ENCODE results near the gene KIRREL3. TPM values are rescaled to one million over a fixed set of nuclear protein-coding genes. Genes with fewer than 3 reads are reported as not detected.
A peak's percentile ranks its signal among the peaks of the same experiment; 100 is the strongest.

Gene KIRREL3
- total RNA-seq, 1 donor from 2014 or later = not detected

DNA sequence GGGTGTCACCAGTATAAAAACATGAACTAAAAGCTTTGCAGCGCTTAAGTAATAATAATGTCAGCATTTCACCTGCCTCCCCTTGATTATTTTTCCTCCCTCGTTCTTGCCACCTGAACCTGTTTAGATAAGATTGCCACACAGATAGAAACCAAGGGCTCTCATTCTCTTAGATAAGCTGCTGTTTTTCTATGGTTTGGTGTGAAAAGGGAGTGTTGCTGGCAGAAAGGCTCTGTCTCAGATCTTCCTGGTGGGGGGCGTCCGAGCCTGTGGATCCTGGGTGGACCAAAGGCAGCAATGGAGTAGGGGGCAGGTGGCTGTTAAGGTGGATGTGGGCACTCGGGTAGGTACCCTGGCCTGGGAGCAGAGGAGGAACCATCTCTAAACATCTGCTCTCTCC, 497.6 kb downstream of the KIRREL3 start:
- Histone ChIP-seq H3K4me1 (no peaks in the 10 kb centered on the region), H3K27ac (no peak overlapping the region), H3K27me3 (peaks cover 7% of the 10 kb centered on the region), H3K36me3 (no peaks in the 10 kb centered on the region), H3K9me3 (no peaks in the 10 kb centered on the region), H3K4me3 (no peak overlapping the region)
- peak; percentile 19 for DNase-seq
- intact Hi-C loops (cut with DNase I) = no loop called here
- ATAC-seq = no peak
- TF ChIP-seq, protein P1, sequence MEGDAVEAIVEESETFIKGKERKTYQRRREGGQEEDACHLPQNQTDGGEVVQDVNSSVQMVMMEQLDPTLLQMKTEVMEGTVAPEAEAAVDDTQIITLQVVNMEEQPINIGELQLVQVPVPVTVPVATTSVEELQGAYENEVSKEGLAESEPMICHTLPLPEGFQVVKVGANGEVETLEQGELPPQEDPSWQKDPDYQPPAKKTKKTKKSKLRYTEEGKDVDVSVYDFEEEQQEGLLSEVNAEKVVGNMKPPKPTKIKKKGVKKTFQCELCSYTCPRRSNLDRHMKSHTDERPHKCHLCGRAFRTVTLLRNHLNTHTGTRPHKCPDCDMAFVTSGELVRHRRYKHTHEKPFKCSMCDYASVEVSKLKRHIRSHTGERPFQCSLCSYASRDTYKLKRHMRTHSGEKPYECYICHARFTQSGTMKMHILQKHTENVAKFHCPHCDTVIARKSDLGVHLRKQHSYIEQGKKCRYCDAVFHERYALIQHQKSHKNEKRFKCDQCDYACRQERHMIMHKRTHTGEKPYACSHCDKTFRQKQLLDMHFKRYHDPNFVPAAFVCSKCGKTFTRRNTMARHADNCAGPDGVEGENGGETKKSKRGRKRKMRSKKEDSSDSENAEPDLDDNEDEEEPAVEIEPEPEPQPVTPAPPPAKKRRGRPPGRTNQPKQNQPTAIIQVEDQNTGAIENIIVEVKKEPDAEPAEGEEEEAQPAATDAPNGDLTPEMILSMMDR (IDR thresholded peaks at IDR 0.05) = no peak

DNA sequence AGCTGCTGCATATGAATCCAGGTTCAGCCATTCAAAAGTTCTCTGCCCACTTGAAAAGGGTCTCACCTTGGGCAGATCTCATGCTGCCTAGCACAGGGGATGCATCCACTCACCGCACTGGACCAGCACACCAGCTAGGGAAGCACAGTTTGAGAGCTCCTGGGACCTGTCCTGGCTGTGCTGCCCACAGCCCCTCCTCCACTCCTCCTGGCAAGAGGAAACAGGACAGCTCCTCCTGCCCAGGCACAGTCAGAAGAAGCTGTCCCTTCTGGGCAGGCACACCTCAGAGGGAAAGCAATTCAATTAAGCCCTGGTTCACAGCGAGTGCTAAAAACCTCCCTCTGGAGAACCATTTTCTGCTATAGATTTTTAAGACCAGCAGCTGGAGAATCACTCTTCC, 498.4 kb downstream of the KIRREL3 start:
- Histone ChIP-seq H3K4me3 (no peak overlapping the region), H3K9me3 (no peaks in the 10 kb centered on the region), H3K27ac (no peak overlapping the region), H3K4me1 (no peaks in the 10 kb centered on the region), H3K27me3 (peaks cover 7% of the 10 kb centered on the region), H3K36me3 (no peaks in the 10 kb centered on the region)
- intact Hi-C loops (cut with DNase I) = no loop called here
- TF ChIP-seq, protein P1 (IDR thresholded peaks at IDR 0.05) = no peak
- ATAC-seq = no peak
- peak; percentile 22 for DNase-seq

DNA sequence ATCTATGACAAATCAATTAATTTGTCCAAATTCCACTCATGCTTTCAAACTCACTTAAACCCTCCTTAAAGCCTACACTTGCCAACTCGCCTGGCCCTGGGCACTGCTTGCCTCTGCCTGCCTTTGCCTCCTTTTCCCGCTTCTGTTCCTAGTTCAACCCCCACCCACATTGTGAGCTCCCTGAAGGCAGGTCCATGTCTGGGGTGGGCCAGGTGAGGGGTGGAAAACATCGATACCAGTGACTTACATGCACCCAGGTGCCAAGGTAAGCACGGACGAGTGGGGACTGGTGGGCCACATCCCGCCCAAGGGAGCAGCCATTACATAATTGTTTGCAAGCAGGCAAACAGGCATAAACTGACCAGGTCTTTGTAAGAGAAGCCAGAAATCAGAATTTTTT, 498.9 kb downstream of the KIRREL3 start:
- Histone ChIP-seq H3K27me3 (peaks cover 7% of the 10 kb centered on the region), H3K27ac (no peak overlapping the region), H3K9me3 (no peaks in the 10 kb centered on the region), H3K4me1 (no peaks in the 10 kb centered on the region), H3K4me3 (no peak overlapping the region), H3K36me3 (no peaks in the 10 kb centered on the region)
- intact Hi-C loops (cut with DNase I) = no loop called here
- peak; percentile 31 for DNase-seq
- ATAC-seq = no peak
- TF ChIP-seq, protein P1 (IDR thresholded peaks at IDR 0.05) = no peak

DNA sequence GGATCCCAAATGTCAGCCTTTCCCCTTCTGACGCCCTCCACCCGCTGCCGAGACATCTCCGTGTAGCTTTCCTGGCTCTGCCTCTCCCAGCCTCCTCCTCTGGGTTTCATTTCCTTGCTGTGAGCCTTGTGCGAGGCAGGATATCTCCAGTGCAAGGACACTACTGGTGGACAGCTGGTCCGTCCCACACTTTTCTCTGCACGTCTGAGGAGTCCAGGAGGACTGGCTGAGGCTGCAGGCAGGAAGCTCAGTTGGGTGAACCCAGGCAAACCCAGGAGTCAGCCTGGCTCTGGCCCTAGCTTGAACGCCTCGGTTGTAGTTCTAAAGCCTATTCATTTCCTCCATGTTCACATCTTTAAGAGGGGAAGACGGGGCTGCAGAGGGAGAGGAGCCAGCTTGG, 499.6 kb downstream of the KIRREL3 start:
- Histone ChIP-seq H3K9me3 (no peaks in the 10 kb centered on the region), H3K27me3 (peaks cover 7% of the 10 kb centered on the region), H3K36me3 (no peaks in the 10 kb centered on the region), H3K4me3 (no peak overlapping the region), H3K27ac (no peak overlapping the region), H3K4me1 (no peaks in the 10 kb centered on the region)
- TF ChIP-seq, protein P1 (IDR thresholded peaks at IDR 0.05) = no peak
- ATAC-seq (no peak), DNase-seq (peak; percentile 35)
- intact Hi-C loops (cut with DNase I) = no loop called here

DNA sequence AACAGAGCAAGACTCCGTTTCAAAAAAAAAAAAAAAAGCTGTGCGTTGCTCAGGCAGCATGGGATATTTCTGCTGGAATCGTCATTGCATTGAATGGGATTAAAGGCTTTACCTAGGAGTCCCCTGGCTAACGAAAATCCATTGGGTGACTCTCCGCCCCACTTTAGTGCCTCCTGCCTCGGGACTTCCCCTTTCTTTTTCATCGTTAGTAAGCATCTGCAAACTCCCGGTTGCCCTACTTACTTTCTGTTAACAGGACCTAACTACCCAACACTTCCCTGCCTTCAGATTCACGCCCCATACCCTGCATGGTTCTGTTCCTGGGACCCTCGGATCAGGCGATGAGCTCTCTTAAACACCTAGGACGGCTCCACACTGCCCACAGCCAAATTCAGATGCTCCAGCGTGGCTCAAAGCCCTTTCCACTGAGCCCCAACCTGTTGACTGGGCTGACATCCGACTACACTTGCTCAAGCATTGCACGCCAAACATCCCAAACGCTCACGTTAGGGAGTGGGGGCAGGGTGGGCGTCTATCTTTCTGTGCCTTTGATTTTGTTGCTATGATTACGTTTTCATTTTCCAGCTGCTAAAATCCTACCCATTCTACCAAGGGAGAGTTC, 501.3 kb downstream of the KIRREL3 start:
- Histone ChIP-seq H3K4me1 (no peaks in the 10 kb centered on the region), H3K27ac (no peak overlapping the region), H3K4me3 (no peak overlapping the region), H3K27me3 (peaks cover 7% of the 10 kb centered on the region), H3K36me3 (no peaks in the 10 kb centered on the region), H3K9me3 (no peaks in the 10 kb centered on the region)
- TF ChIP-seq, protein P1 (IDR thresholded peaks at IDR 0.05) = no peak
- intact Hi-C loops (cut with DNase I) = no loop called here
- ATAC-seq = no peak
- peak; percentile 7 for DNase-seq

DNA sequence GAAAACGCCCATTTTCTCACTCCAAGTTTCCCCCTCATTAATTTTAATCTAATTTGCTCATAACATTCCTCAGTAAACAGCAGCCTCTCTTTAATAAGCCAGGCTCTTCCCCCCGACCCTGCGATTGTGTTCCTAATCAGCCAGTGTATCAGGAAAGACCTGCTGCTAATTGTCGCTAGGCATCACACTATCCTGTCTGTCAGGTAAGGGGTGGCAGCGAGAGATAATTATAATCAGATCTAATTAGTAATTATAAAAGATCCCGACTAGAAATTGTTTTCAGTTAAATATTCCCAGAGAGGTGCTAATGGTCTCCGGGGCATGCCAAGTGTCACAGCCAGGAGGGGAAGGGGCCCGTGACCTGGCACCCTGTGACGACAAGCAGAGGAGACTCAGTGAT, 502.3 kb downstream of the KIRREL3 start:
- no peaks in the 10 kb centered on the region for H3K4me1 ChIP-seq
- H3K36me3 ChIP-seq = no peaks in the 10 kb centered on the region
- intact Hi-C loops (cut with DNase I) = no loop called here
- H3K27me3 ChIP-seq = peaks cover 7% of the 10 kb centered on the region
- H3K9me3 ChIP-seq = no peaks in the 10 kb centered on the region
- TF ChIP-seq, protein P1 (IDR thresholded peaks at IDR 0.05) = no peak
- no peak for DNase-seq
- ATAC-seq = no peak
- H3K4me3 ChIP-seq = no peak overlapping the region
- H3K27ac ChIP-seq = no peak overlapping the region
